ENCODE results near the gene ARFIP2.

Gene ARFIP2

DNA sequence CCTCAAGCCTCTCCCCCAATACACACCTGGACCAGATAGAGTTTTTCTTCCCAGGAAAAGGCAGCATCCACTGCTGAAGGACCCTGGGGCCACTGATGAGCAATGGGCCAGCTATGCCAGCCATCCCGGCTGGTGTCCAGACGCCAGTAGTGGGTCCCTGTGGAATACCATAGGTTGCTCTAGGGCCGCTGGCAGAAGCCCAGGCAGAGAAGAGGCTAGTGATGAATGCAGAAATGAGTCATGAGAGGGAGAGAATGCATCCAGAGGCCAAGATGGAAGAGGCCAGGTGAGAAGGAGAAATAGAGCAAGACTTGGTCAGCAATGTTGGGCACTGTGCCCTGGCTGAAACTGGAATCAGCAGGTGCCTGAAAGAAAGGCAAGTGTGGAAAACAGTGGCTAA is 49.3 kb downstream of the ARFIP2 start:
- no peak for TF ChIP-seq JUND (IDR thresholded peaks at IDR 0.05; ENCODE audit: low read depth)
- in situ Hi-C loops (cut with HindIII; ENCODE audit: low pct_unique_long_range_greater_than_20kb, low sequenced_read_pairs): no loop called here
- no peak for DNase-seq (ENCODE audit: low read depth in 1 of 2, low spot score in 1 of 2)

DNA sequence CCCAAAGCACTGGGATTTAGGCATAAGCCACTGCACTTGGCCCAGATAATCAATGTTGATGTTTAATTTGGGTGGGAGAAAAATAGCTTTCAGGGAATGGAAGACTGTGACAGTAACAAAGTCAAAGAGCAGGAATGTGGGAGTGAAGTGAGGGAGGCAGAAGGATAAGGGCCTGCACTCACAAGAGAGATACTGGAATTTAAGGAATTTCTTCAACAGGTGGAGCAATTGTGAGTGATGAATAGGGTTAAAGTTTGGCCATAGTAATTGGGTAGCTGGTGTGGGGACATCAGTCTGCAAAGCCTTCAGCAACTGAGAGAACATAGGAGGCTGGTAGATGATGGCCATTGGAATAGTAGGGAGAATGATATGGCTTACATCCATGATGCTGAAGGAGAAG is 53.6 kb downstream of the ARFIP2 start:
- in situ Hi-C loops (cut with HindIII; ENCODE audit: low pct_unique_long_range_greater_than_20kb, low sequenced_read_pairs): no loop called here
- DNase-seq (ENCODE audit: low read depth in 1 of 2, low spot score in 1 of 2): no peak
- no peak for TF ChIP-seq JUND (IDR thresholded peaks at IDR 0.05; ENCODE audit: low read depth)

Data from T47D (cell line).